ENCODE measurements around the gene CASKIN1.
"Not testable (repeated sequence)": the region's sequence is repeated elsewhere in the genome, so short reads cannot be mapped to it uniquely, and the experiment has no call there.

DNA sequence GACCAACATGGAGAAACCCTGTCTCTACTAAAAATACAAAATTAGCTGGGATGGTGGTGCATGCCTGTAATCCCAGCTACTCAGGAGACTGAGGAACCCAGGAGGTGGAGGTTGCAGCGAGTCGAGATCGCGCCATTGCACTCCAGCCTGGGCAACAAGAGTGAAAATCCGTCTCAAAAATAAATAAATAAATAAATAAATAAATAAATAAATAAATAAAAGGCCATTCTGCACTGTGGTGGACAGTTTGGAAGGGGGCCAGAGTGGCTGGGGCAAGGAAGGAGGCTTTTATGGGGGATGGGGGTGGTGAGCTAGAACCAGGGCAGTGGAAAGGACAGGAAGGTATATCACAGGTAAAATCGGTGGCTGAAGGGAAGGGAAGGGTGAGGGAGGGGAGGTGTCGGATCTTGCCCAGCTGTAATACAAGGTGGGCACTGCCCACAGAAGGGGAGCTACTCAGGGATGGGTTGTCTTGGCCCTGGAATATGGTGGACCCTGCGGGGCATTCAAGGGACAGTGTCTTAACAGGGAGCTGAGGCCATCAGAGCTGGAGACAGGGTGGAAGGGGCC, 6.8 kb upstream of the CASKIN1 start:
- TF ChIP-seq, protein P1, sequence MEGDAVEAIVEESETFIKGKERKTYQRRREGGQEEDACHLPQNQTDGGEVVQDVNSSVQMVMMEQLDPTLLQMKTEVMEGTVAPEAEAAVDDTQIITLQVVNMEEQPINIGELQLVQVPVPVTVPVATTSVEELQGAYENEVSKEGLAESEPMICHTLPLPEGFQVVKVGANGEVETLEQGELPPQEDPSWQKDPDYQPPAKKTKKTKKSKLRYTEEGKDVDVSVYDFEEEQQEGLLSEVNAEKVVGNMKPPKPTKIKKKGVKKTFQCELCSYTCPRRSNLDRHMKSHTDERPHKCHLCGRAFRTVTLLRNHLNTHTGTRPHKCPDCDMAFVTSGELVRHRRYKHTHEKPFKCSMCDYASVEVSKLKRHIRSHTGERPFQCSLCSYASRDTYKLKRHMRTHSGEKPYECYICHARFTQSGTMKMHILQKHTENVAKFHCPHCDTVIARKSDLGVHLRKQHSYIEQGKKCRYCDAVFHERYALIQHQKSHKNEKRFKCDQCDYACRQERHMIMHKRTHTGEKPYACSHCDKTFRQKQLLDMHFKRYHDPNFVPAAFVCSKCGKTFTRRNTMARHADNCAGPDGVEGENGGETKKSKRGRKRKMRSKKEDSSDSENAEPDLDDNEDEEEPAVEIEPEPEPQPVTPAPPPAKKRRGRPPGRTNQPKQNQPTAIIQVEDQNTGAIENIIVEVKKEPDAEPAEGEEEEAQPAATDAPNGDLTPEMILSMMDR (IDR thresholded peaks at IDR 0.05; ENCODE audit: insufficient read depth, low read length, poor library complexity, severe bottlenecking): not testable (repeated sequence)
- not testable (repeated sequence) for TF ChIP-seq EZH2phosphoT487 (conservative IDR thresholded peaks at IDR 0.05; ENCODE audit: low read length)
